CD4-positive, alpha-beta T cell (primary cell): ENCODE measurements around the gene HUWE1. TPM values are rescaled to one million over a fixed set of nuclear protein-coding genes. Genes with fewer than 3 reads are reported as not detected.

Experiments used
- ATAC-seq: fragments of 200-7000 bp; cut with Tn5 transposase; one replicate; pipeline ENCODE4 v1.10.0; 2022; ENCODE audit warnings: mild to moderate bottlenecking; ENCODE audit not compliant: poor library complexity
- CTCF ChIA-PET: fragments of 350-600 bp; sonication (Branson Sonifier 250); formaldehyde crosslinking; loops from one replicate; lab custom pipeline; 2021; ENCODE audit warnings: antibody characterized with exemption, inconsistent platforms; lab: Charles Lee
- POLR2A ChIA-PET: fragments of 350-600 bp; sonication (Branson Sonifier 250); formaldehyde crosslinking; loops from one replicate; lab custom pipeline; 2021; ENCODE audit warnings: antibody characterized with exemption, inconsistent platforms; lab: Charles Lee
- DNase-seq, 14 experiments: peaks; one replicate each; pipeline ENCODE4 v3.0.0-alpha.2; 2013 to 2020; ENCODE audit warnings: mixed read lengths in 2 of 14
- H3K27ac ChIP-seq, 2 donors: one replicate each; pipeline versions ENCODE4 v1.5.1 to v1.7.0; 2013; ENCODE audit warnings: low read length in 2 of 2, low read depth in 1 of 2, mild to moderate bottlenecking in 1 of 2
- H3K27me3 ChIP-seq, 2 experiments: 1 replicate in 1 of 2; 2 replicates in 1 of 2; pipeline versions ENCODE4 v1.6.1 to v1.7.0; 2013; ENCODE audit warnings: low read length in 2 of 2, control low read depth in 1 of 2, mild to moderate bottlenecking in 1 of 2, moderate library complexity in 1 of 2; ENCODE audit not compliant: insufficient read depth in 2 of 2, control insufficient read depth in 1 of 2
- H3K36me3 ChIP-seq: one replicate; pipeline ENCODE4 v1.6.1; 2013; ENCODE audit warnings: low read length, control low read depth; ENCODE audit not compliant: insufficient read depth
- H3K4me1 ChIP-seq: one replicate; pipeline ENCODE4 v1.6.1; 2013; ENCODE audit warnings: low read length, control low read depth; ENCODE audit not compliant: insufficient read depth
- H3K4me3 ChIP-seq: one replicate; pipeline ENCODE4 v1.5.1; 2013; ENCODE audit warnings: mild to moderate bottlenecking, low read length, moderate library complexity
- H3K9me3 ChIP-seq, 2 experiments: 1 replicate in 1 of 2; 2 replicates in 1 of 2; pipeline versions ENCODE4 v1.6.1 to v1.7.0; 2013; ENCODE audit warnings: low read length in 2 of 2, mild to moderate bottlenecking in 2 of 2, control low read depth in 1 of 2, moderate library complexity in 1 of 2; ENCODE audit not compliant: control insufficient read depth in 1 of 2, insufficient read depth in 1 of 2
- H3K27ac Mint-ChIP-seq: one replicate; pipeline ENCODE4 v1.8.0; 2020; ENCODE audit warnings: mixed read lengths
- H3K27me3 Mint-ChIP-seq: one replicate; pipeline ENCODE4 v1.8.0; 2021; ENCODE audit warnings: mixed read lengths
- H3K36me3 Mint-ChIP-seq: one replicate; pipeline ENCODE4 v1.8.0; 2021; ENCODE audit warnings: low read depth, mixed read lengths
- H3K4me1 Mint-ChIP-seq: one replicate; pipeline ENCODE4 v1.8.0; 2021; ENCODE audit warnings: low read depth, mixed read lengths
- H3K4me3 Mint-ChIP-seq: one replicate; pipeline ENCODE4 v1.8.0; 2020; ENCODE audit warnings: mild to moderate bottlenecking, mixed read lengths
- H3K9me3 Mint-ChIP-seq: one replicate; pipeline ENCODE4 v1.8.0; 2020; ENCODE audit warnings: mixed read lengths
- CTCF ChIP-seq: fragments of 200-600 bp; IDR thresholded peaks from one replicate; pipeline ENCODE4 v1.8.0; 2022; ENCODE audit warnings: antibody characterized with exemption, mild to moderate bottlenecking
- intact Hi-C, 2 experiments: fragments of 100-400 bp; cut with DNase I in 1 of 2; cut with micrococcal nuclease in 1 of 2; formaldehyde crosslinking; loops; one replicate each; pipeline versions ENCODE4 v1.15.1 to v1.9.0; 2023 to 2025; cut with DNase I, micrococcal nuclease
- total RNA-seq, 174 experiments: library from RNA in 2 of 174; stranded (reverse) in 2 of 174; gene quantifications; one replicate each; pipeline ENCODE4 v1.2.3 and lab custom pipeline; 2021 to 2026

Gene HUWE1
- total RNA-seq, 2 experiments from 2014 or later, result 127 TPM

GRCh38 chrX:53715346-53715924, 28.9 kb upstream of the HUWE1 start:
- H3K4me3 Mint-ChIP-seq, result peak overlapping the region; percentile 76
- H3K27me3 Mint-ChIP-seq, result no peaks in the 10 kb centered on the region
- peaks cover 50% of the 10 kb centered on the region for H3K4me1 Mint-ChIP-seq
- no peaks in the 10 kb centered on the region for H3K27me3 ChIP-seq
- CTCF ChIA-PET, result interaction anchor here (0.6 to 1.6 kb wide), 3 partner anchors 31 to 122 kb away, joined by 3 to 7 read pairs (median 3); no protein-coding TSS in a partner anchor
- POLR2A ChIA-PET, result interaction anchor here (1.0 to 4.5 kb wide), 3 partner anchors 29 to 329 kb away, joined by 3 to 51 read pairs (median 37); partner anchors contain the start of genes HUWE1 and PHF8
- peak in 2 of 14 experiments; percentile 2 to 8 for DNase-seq
- ATAC-seq, result no peak
- peak overlapping the region; percentile 43 for H3K4me3 ChIP-seq
- peaks cover 56% of the 10 kb centered on the region for H3K4me1 ChIP-seq
- TF ChIP-seq CTCF, result no peak
- no peaks in the 10 kb centered on the region for H3K9me3 Mint-ChIP-seq
- intact Hi-C loops, result loop anchor here in 1 of 2 experiments (2.0 kb wide), 1 partner anchor 31 kb away; no protein-coding TSS in a partner anchor
- H3K36me3 Mint-ChIP-seq, result no peaks in the 10 kb centered on the region
- peak overlapping the region; percentile 80 to 92 for H3K27ac ChIP-seq
- H3K27ac Mint-ChIP-seq, result peak overlapping the region; percentile 90
- H3K36me3 ChIP-seq, result no peaks in the 10 kb centered on the region
- H3K9me3 ChIP-seq, result no peaks in the 10 kb centered on the region

DNA sequence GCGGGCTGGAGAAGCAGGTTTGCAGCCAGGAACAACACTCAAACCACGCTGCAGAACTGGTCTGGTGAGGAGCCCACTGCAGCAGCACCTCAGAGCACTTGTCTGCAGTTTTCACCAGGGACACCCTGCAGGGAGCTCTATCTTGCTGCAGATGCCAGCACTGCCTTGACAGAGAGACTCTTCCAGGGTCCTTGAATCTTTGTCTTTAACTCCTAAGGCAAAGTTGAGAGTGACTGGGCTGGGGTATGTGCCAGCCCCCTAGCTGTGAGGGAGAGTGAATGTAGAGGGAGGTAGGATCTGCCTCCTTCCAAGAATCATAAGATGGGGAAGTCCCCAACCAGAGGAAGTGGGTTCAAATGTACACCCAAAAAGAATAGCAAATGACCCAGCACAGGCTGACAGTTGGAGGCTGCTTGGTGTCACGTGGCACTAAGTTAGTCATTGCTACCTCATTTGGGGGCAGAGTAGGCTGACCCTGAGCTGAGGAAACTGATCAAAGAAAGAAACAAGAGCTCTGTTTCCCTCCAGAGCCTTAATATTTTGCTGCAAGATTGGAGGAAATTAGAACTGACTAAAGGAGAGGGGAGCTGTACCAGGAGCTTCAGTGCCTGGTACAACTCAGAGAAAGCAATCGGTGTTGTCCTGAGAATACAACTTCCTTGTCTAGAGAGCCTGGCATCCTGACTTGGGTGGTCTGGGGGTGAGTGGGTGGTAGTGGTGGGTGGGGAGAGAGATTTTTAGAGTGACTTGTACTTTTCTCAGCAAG, 28.2 kb upstream of the HUWE1 start:
- Histone ChIP-seq H3K36me3 (no peaks in the 10 kb centered on the region), H3K4me1 (peaks cover 56% of the 10 kb centered on the region), H3K27me3 (no peaks in the 10 kb centered on the region), H3K9me3 (no peaks in the 10 kb centered on the region), H3K4me3 (peak overlapping the region; percentile 43), H3K27ac (peak overlapping the region; percentile 80 to 92)
- DNase-seq (peak in 13 of 14 experiments; percentile 7 to 88 (median 34)), ATAC-seq (peak; percentile 70)
- TF ChIP-seq CTCF, result no peak
- Mint-ChIP-seq H3K4me1 (peaks cover 50% of the 10 kb centered on the region), H3K9me3 (no peaks in the 10 kb centered on the region), H3K27me3 (no peaks in the 10 kb centered on the region), H3K36me3 (no peaks in the 10 kb centered on the region), H3K27ac (peak overlapping the region; percentile 90), H3K4me3 (peak overlapping the region; percentile 76)
- ChIA-PET CTCF (interaction anchor here (0.6 to 1.6 kb wide), 2 partner anchors 31 to 122 kb away, joined by 3 to 7 read pairs; no protein-coding TSS in a partner anchor), POLR2A (interaction anchor here (1.0 to 4.5 kb wide), 3 partner anchors 29 to 329 kb away, joined by 3 to 51 read pairs (median 37); partner anchors contain the start of genes HUWE1 and PHF8)
- intact Hi-C loops, result loop anchor here in 1 of 2 experiments (2.0 kb wide), 1 partner anchor 30 kb away; no protein-coding TSS in a partner anchor

DNA sequence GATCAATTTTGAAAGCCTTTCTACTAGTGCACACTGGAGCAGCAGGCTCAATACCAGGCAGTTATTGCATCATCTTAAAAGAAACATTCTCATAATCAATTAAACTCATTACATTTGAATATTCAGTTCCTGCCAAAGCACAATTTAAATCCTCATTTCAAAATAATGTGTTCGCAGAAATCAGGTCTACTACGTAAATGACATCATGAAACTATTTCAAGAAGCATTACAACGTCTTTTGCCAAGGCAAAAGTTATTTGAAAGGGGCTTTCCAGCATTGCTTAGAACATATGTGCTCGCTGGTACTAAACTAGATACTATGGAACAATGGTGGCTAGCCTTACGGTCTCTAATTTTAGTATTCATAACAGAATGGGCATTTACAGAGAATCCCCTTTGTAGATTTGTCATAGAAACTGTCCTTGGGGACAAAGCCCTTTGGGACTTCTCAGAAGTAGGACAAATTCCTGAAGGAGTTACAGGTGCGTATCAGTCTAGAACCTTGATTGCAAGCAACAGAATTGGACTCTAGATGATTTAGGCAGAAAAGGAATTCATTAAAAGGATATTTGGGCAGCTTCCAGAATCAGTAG, 27.6 kb upstream of the HUWE1 start:
- POLR2A ChIA-PET, result interaction anchor here (4.2 to 4.5 kb wide), 2 partner anchors 28 to 30 kb away, joined by 37 to 51 read pairs; partner anchors contain the start of gene HUWE1
- peak in 3 of 14 experiments; percentile 59 to 72 (median 65) for DNase-seq

More for the DNA sequence above, 27.6 kb upstream of the HUWE1 start:
- H3K27ac ChIP-seq, result peak overlapping the region; percentile 80 to 92
- no peaks in the 10 kb centered on the region for H3K9me3 ChIP-seq
- peak overlapping the region; percentile 43 for H3K4me3 ChIP-seq
- H3K36me3 ChIP-seq, result no peaks in the 10 kb centered on the region
- Mint-ChIP-seq H3K4me3 (peak overlapping the region; percentile 76), H3K27me3 (no peaks in the 10 kb centered on the region), H3K4me1 (peaks cover 50% of the 10 kb centered on the region), H3K27ac (peak overlapping the region; percentile 90), H3K9me3 (no peaks in the 10 kb centered on the region), H3K36me3 (no peaks in the 10 kb centered on the region)
- ATAC-seq, result peak; percentile 42
- CTCF ChIA-PET, result interaction anchor here (1.6 kb wide), 1 partner anchor 30 kb away, joined by 7 read pairs; no protein-coding TSS in a partner anchor
- intact Hi-C loops, result loop anchor here in 1 of 2 experiments (2.0 kb wide), 1 partner anchor 29 kb away; no protein-coding TSS in a partner anchor
- H3K27me3 ChIP-seq, result no peaks in the 10 kb centered on the region
- no peak for TF ChIP-seq CTCF
- H3K4me1 ChIP-seq, result peaks cover 56% of the 10 kb centered on the region
